ENCODE results near the gene GOLGA6L7.
"Not testable (repeated sequence)": the region's sequence is repeated elsewhere in the genome, so short reads cannot be mapped to it uniquely, and the experiment has no call there.

GOLGA6L7 gene

GRCh38 chr15:28884151-28884940 lies 35.9 kb upstream of the GOLGA6L7 start:
- no peak for DNase-seq (ENCODE audit: low spot score)

GRCh38 chr15:28881600-28881999 lies 33.2 kb upstream of the GOLGA6L7 start:
- DNase-seq (ENCODE audit: low spot score): no peak

DNA sequence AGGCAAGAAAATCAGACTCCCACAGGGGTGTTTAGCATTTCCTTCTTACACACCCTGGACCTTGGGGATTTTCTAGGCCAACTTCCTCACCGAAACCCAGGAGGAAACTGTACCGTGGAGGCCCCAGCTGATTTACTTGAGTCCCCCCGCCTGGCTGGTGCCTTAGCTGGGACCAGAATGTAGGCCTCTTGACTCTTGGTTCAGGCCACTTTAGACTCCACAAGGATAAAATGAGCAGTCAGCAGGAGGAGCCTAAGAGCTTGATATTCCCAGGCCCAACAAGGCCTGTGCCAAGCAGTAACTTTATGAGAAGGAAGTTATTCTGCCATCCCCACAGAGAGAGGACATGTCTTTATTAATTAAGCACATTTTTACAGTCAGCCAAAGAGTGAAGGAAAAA lies 32.7 kb upstream of the GOLGA6L7 start:
- no peak for DNase-seq (ENCODE audit: low spot score)

DNA sequence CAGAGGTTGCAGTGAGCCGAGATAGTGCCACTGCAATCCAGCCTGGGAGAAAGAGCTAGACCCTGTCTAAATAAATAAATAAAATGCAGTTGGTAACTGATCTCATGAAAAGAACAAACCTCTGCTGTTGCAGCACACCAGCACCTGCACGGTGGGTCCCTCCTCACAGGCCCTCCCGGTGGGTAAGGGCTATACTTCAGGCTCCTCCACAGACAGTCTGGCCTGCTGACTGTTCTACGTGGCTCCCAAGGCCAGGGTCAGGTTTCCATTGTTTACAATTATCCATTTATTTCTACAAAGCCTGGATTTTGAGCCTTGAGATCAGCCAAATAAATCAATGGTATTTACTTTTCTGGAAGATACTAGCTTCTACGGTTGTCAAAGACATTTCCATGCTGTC lies 32.2 kb upstream of the GOLGA6L7 start:
- DNase-seq (ENCODE audit: low spot score): no peak

DNA sequence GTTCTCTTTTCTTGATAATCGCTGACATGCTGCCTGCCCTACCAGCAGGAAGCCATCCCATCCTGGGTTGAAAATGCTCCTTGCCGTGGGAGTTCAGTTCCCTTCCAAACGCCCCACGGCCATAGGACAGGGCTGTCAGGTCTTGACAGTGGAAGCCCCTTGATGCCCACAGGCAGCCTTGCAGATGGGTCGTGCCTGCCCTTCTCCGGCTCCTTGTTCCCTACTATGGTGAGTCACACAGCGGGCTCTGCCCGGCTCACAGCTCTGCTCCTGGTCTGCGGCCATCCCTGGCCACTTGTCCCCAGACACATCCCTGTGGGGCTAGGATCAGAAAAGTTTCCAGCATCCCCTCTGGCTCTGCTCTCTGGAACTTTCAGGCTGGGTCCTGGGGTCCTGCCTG lies 31.1 kb upstream of the GOLGA6L7 start:
- DNase-seq (ENCODE audit: low spot score): no peak

DNA sequence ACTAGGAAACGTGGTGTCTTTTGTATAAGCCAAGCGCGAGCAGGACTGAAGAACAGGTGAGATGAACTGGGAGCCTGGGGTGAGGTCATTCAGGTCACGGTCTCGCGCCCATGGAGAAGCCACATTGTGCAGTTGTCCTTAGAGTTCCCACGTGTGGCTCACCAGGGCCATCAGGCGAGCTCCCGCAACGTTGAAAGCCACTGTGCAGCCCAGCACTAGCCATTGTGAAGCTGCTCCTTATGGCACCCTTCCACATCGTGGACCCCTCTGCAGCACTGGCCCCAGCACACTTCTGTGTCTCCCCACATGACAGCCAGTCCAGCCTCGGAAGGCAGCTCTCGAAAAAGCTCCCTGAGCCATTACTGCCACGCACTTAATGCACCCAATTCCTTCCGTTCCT lies 29.8 kb upstream of the GOLGA6L7 start:
- DNase-seq (ENCODE audit: low spot score): no peak

GRCh38 chr15:28876845-28877185 lies 28.4 kb upstream of the GOLGA6L7 start:
- no peak for DNase-seq (ENCODE audit: low spot score)

DNA sequence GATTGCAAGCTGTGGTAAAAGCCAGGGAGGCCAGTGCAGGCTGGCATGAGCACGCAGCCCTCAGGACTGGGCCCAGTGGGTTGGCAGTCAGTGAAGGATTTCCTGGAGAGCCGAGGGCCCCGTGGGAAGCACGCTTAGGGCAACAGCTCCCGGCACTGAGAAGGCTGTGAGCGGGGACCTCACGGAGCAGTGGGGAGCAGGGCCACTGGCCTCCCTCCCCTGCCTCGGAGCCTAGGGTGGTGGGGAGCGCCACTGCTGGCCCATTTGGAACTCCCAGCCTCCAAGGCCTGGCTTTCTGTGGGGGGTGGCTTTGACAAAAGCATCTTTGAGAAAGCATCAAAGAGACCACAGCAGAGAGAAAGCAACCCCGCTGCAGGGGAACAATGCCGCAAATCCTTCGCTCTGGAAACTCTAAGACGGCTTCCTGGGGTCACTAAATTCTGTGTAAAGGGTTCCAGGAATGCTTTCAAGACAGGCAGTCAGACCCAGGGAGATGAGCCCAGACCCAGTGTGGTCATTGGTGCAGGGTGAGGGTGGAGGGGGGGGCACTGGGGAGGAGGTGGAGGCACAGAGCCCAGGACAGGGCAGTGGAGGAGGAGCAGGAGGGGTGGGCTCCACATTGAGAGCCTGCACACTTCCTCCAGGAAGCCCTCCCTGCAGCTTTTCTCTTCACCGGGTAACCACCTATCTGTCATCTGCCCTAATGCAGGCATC lies 27.8 kb upstream of the GOLGA6L7 start:
- DNase-seq (ENCODE audit: low spot score): no peak

DNA sequence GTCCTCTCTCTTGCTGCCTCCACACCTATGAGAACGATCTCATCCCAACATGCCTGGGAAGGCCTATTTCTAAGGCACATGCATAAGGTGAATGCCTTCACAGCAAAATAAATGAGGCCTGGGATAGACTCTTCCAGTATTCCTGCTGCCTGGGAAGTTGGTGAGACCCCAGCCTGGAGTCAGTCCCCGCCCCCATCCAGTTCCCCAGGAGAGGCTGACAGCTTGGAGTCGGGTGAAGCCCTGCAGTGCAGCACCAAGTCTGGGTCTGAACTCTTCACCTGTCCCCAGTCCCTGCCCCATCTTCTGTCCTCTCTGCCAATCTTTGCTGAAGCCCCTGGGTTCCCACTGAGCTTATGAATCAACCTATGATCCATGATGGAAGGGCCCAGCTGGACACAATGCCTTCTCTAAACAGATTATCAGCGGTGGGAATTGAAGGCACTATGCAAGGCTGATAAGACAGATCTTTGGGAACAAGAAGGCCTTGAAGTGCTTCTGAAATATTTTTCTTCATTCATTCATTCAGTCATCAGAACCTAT lies 27.1 kb upstream of the GOLGA6L7 start:
- no peak for DNase-seq (ENCODE audit: low spot score)

GRCh38 chr15:28873585-28874190 lies 25.2 kb upstream of the GOLGA6L7 start:
- DNase-seq (ENCODE audit: low spot score): no peak

- no peak for DNase-seq (ENCODE audit: low spot score)
Measured at GRCh38 chr15:28873006-28873405, 24.6 kb upstream of the GOLGA6L7 start.

DNA sequence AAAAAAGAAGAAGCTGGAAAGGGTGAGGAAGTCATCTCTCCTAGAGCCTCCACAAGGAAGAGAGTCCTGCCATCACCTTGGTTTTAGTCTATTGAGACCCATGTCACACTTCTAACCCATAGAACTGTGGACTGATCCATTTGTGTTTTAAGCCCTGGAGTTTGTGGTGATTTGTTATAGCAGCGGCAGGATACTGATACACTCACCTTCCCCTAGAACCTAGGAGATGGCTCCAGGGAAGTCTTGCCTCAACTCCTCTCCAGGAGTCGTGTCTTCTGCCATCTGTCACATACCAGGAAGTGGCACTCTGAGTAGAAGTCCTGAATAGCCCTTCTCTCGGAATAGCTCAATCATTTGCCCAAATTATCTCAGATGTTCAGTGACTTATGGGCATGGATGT lies 22.7 kb upstream of the GOLGA6L7 start:
- DNase-seq (ENCODE audit: low spot score): no peak

DNA sequence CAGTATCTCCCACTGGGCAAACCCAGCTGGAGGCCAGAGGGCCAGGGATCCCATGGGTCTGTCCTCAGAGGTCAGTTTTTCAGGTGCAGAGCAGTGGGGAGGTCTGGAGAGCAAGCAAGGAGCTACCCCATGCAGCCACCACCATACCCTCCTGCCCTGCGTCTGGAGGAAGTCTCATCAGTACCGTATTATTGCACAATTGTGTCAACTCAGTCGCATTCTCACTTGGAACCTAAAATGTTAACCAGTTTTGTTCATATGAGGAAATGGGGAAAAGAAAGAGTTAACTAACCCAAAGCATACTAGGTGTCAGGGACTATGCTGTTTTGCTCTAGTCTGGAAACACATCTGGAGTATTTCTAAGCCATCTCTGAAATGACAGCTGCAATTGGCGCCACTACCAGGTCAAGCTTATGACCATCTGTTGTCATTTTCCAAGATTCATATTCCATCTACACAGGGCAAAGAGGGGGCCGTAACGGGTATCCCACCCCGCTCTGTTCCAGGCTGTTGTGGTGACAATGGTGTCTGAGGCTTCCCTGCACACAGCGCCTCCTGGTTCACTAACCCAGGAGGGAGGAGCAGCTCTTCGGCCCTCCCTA lies 20.4 kb upstream of the GOLGA6L7 start:
- DNase-seq (ENCODE audit: low spot score): no peak

DNA sequence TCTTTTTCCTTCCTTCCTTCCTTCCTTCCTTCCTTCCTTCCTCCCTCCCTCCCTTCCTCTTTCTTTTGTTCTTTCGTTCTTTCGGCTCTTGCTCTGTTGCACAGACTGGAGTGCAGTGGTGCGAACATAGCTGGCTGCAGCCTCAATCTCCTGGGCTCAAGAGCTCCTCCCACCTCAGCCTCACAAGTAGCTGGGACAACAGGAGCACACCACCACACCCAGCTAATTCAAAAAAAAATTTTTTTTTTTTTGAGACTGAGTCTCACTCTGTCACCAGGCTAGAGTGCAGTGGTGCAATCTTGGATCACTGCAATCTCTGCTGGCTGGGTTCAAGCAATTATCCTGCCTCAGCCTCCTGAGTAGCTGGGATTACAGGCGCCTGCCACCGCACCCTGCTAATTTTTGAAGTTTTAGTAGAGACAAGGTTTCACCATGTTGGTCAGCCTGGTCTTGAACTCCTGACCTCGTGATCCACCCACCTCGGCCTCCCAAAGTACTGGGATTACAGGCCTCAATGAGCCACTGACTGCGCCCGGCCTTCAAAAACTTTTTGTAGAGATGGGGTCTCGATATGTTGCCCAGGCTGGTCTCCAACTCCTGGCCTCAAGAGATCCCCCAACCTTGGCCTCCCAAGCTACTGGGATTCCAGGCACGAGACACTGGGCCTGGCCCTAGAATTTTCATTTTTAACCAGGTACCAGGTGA lies 13.3 kb upstream of the GOLGA6L7 start:
- not testable (repeated sequence) for DNase-seq (ENCODE audit: low spot score)

- no peak for DNase-seq (ENCODE audit: low spot score)
Measured at GRCh38 chr15:28861031-28861534, 12.6 kb upstream of the GOLGA6L7 start.

DNA sequence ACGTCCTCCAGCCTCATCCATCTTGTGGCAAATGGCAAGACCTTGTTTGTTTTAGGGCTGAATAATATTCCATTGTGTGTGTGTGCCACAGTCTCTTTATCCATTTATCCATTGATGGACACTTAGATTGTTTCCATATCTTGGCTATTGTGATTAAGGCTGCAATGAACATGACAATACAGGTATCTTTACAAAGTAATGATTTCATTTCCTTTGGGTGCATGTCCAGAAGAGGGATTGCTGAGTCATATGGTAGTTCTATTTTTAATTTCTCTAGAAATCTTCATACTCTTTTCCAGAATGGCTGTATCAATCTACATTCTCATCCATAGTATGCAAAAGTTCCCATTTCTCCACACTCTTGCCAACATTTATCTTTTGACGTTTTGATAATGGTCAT lies 6.1 kb upstream of the GOLGA6L7 start:
- not testable (repeated sequence) for DNase-seq (ENCODE audit: low spot score)

DNA sequence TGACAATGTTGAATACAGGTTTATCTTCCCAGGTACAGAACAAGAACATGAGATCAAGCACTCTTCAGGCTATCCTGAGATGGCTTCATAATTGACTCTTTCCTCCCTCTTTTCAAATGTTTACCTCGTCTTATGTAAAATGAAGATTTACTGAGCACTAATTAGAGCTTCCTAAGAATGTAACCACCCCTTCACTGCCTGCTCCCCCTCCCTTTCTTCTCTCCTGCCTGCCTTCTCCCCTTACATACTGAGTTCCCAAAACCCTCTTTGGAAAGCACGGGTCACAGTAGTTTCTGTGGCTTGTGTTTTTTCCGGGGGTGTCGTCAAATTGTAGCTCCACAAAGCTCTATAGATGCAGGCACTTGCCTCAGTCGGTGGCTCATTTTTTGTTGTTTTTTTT lies 5.2 kb upstream of the GOLGA6L7 start:
- DNase-seq (ENCODE audit: low spot score): not testable (repeated sequence)

GRCh38 chr15:28849766-28850165 lies 1.3 kb upstream of the GOLGA6L7 start:
- DNase-seq (ENCODE audit: low spot score): not testable (repeated sequence)

GRCh38 chr15:28849271-28849670 lies 827 bp upstream of the GOLGA6L7 start:
- DNase-seq (ENCODE audit: low spot score): not testable (repeated sequence)

DNA sequence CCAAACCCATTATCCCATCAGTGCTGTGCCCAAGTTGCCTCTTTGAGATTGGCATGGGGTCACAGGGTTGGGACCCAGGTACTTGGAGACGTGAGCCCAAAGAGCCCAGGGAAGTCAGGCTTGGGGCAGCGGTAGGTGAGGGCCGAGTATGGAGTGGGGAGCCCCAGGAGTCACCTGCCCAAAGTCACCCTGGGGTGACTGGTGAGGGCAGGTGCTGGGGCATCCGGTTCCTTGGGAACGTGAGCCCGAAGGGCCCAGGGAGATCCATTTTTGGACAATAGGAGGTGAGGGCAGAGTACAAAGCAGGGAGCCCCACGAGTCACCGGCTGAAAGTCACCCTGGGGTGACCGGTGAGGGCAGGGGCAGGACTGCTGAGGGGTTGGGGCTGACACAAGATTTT lies 485 bp downstream of the GOLGA6L7 start:
- DNase-seq (ENCODE audit: low spot score): not testable (repeated sequence)

DNA sequence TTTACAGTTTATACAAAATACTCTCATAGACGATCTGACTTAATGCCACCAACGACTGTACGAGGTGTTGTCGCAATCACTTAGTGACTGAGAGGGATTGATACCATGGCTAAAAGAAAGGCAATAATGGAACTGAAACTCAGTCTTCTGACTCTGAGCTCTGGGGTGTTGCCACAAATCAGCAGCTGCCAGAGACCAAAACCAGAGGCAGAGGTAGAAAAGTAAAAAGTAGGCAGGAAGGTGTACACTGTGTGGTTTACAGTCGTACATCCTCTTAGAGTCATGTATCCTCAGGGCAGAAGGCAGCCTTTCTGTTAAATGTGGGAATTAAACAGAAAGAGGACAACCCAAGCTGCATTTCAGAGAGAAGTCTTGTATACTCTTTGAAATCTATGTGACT lies 1.2 kb downstream of the GOLGA6L7 start:
- not testable (repeated sequence) for DNase-seq (ENCODE audit: low spot score)

DNA sequence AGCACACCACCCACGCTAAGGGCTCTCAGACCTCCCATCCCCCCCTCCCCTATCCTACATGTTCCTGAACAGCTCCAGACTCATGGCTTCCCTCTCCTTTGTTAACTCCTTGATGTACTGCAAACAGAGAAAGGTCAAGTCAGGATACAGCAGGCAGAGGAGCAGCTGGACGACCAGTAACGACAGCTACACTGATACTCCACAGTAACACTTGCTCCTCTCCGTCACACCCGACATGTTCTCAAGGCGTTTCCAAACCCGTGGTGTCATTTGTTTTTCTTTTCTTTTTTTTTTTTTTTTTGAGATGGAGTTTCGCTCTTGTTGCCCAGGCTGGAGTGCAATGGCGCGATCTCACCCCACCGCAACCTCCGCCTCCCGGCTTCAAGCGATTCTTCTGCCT lies 4.3 kb downstream of the GOLGA6L7 start:
- not testable (repeated sequence) for DNase-seq (ENCODE audit: low spot score)
